Fibroblast of pulmonary artery (primary cell): Measurements from ENCODE around the gene PRKACG.
A peak's percentile ranks its signal among the peaks of the same experiment; 100 is the strongest.

ENCODE experiments used
- DNase-seq: peaks from one replicate; pipeline ENCODE4 v3.0.0-alpha.2; 2010; ENCODE audit warnings: low read depth
- H3K4me3 ChIP-seq: replicated peaks from 2 replicates; pipeline ENCODE4 v1.5.1; 2011; ENCODE audit warnings: low read depth, mild to moderate bottlenecking, control low read depth, low read length, moderate library complexity
- CTCF ChIP-seq: IDR thresholded peaks from 2 replicates; pipeline ENCODE4 v1.5.1; 2011; ENCODE audit warnings: mild to moderate bottlenecking, control low read depth, low read length, inconsistent platforms; ENCODE audit errors: missing control alignments

PRKACG gene

GRCh38 chr9:69049094-69049493, 35.2 kb upstream of the PRKACG start:
- no peak for DNase-seq
- no peak for TF ChIP-seq CTCF

GRCh38 chr9:69047371-69047770, 33.5 kb upstream of the PRKACG start:
- H3K4me3 ChIP-seq: no peak overlapping the region
- no peak for TF ChIP-seq CTCF
- DNase-seq: no peak

More at GRCh38 chr9:69049094-69049493, 35.2 kb upstream of the PRKACG start:
- H3K4me3 ChIP-seq: no peak overlapping the region

GRCh38 chr9:69046723-69047122, 32.8 kb upstream of the PRKACG start:
- H3K4me3 ChIP-seq: no peak overlapping the region
- TF ChIP-seq CTCF: no peak
- no peak for DNase-seq

- no peak for DNase-seq
- no peak overlapping the region for H3K4me3 ChIP-seq
- TF ChIP-seq CTCF: no peak
These were observed 31.9 kb upstream of the PRKACG start for GRCh38 chr9:69045821-69046220.

GRCh38 chr9:69044240-69045219, 30.6 kb upstream of the PRKACG start:
- peak; percentile 58 for DNase-seq
- TF ChIP-seq CTCF: no peak
- no peak overlapping the region for H3K4me3 ChIP-seq

- TF ChIP-seq CTCF: no peak
- no peak overlapping the region for H3K4me3 ChIP-seq
- no peak for DNase-seq
These were observed 26.7 kb upstream of the PRKACG start for GRCh38 chr9:69040646-69041045.
